ENCODE results near the gene AKAP6.

The AKAP6 gene

GRCh38 chr14:32343926-32344430 is 14.9 kb downstream of the AKAP6 start:
- Mint-ChIP-seq H3K4me3 (no peak overlapping the region), H3K36me3 (ENCODE audit: low read depth) (no peaks in the 10 kb centered on the region), H3K27me3 (ENCODE audit: low read depth) (no peaks in the 10 kb centered on the region), H3K4me1 (ENCODE audit: low read depth) (no peaks in the 10 kb centered on the region), H3K27ac (no peak overlapping the region), H3K9me3 (peaks cover 5% of the 10 kb centered on the region)

GRCh38 chr14:32345311-32345791 is 16.3 kb downstream of the AKAP6 start:
- no peak overlapping the region for H3K27ac Mint-ChIP-seq
- no peaks in the 10 kb centered on the region for H3K27me3 Mint-ChIP-seq (ENCODE audit: low read depth)
- H3K4me3 Mint-ChIP-seq: no peak overlapping the region
- H3K4me1 Mint-ChIP-seq (ENCODE audit: low read depth): no peaks in the 10 kb centered on the region
- peaks cover 5% of the 10 kb centered on the region for H3K9me3 Mint-ChIP-seq
- H3K36me3 Mint-ChIP-seq (ENCODE audit: low read depth): no peaks in the 10 kb centered on the region

DNA sequence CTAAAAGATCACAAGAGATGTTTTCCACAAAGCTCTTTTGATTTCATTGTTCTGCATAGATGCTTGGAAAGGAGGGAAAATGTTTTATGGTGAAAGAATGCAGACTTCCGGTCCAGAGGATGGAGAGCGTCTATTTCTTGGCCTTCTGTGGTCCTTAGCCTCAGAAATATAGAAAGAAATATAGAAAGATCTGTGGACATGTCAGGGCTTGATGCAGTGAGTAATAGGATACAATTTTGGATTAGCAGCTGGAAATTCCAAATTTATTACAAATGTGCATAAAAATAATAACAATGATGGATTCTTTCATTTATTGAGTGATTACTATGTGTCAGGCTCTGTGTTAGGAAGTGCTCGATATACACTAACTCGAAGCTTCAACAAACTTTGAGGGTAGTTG is 20.2 kb downstream of the AKAP6 start:
- H3K9me3 Mint-ChIP-seq: no peaks in the 10 kb centered on the region
- H3K36me3 Mint-ChIP-seq (ENCODE audit: low read depth): no peaks in the 10 kb centered on the region
- H3K27ac Mint-ChIP-seq: no peak overlapping the region
- no peaks in the 10 kb centered on the region for H3K27me3 Mint-ChIP-seq (ENCODE audit: low read depth)
- H3K4me3 Mint-ChIP-seq: no peak overlapping the region
- no peaks in the 10 kb centered on the region for H3K4me1 Mint-ChIP-seq (ENCODE audit: low read depth)

DNA sequence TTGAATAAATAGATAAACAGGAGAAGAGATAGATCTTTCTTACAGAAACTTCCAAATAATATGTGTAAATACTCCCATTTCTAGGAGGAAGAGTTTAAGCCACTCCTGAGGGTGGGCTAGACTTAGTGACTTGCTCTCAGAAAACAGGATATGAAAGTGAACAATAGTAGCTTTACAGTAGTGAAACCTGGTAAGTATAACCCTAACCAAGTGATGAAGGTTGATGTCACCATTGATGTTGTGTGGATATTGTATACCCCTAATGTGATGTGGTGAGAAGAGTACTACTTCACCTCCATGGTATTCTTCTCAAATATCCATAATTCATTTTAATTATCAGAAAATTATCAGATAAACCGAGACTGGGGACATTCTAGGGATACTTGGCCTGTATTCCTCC is 20.9 kb downstream of the AKAP6 start:
- Mint-ChIP-seq H3K9me3 (no peaks in the 10 kb centered on the region), H3K27me3 (ENCODE audit: low read depth) (no peaks in the 10 kb centered on the region), H3K4me1 (ENCODE audit: low read depth) (no peaks in the 10 kb centered on the region), H3K36me3 (ENCODE audit: low read depth) (no peaks in the 10 kb centered on the region), H3K27ac (no peak overlapping the region), H3K4me3 (no peak overlapping the region)

DNA sequence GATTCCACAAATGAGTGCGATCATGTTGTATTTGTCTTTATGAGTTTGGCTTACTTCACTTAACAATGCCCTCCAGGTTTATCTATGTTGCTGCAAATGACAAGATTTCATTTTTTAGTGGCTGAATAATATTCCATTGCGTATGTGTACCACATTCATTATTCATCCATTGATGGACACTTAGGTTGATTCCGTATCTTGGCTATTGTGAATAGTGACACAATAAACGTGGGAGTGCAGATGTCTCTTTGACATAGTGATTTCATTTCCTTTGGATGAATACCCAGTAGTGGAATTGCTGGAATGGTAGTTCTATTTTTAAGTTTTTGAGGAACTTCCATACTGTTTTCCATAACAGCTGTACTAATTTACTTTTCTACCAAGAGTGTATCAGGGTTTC is 23.5 kb downstream of the AKAP6 start:
- Mint-ChIP-seq H3K36me3 (ENCODE audit: low read depth) (no peaks in the 10 kb centered on the region), H3K27ac (no peak overlapping the region), H3K4me1 (ENCODE audit: low read depth) (no peaks in the 10 kb centered on the region), H3K9me3 (no peaks in the 10 kb centered on the region), H3K4me3 (no peak overlapping the region), H3K27me3 (ENCODE audit: low read depth) (no peaks in the 10 kb centered on the region)

DNA sequence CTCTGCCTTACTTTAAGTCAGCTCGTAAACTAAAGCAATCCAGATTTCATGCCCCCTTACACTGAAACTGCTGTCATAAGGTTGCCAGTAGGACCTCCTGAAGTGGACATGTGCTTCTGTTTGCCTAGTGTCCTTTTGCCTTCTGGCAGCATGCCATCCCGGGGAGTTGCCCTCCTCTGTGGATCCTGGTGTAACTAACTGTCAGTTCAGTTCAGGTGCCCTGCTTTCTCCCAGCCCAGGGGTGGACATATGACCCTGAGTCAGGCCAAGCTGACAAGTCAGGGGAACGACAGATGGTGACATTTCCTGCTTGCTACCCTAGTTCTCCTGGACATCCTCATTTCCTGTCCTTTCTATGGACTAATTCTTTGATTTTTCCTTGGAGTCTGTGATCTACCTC is 25.6 kb downstream of the AKAP6 start:
- no peaks in the 10 kb centered on the region for H3K36me3 Mint-ChIP-seq (ENCODE audit: low read depth)
- no peaks in the 10 kb centered on the region for H3K27me3 Mint-ChIP-seq (ENCODE audit: low read depth)
- no peak overlapping the region for H3K4me3 Mint-ChIP-seq
- no peaks in the 10 kb centered on the region for H3K4me1 Mint-ChIP-seq (ENCODE audit: low read depth)
- H3K27ac Mint-ChIP-seq: no peak overlapping the region
- H3K9me3 Mint-ChIP-seq: no peaks in the 10 kb centered on the region

GRCh38 chr14:32358781-32359180 is 29.7 kb downstream of the AKAP6 start:
- Mint-ChIP-seq H3K9me3 (no peaks in the 10 kb centered on the region), H3K4me1 (ENCODE audit: low read depth) (no peaks in the 10 kb centered on the region), H3K27ac (no peak overlapping the region), H3K36me3 (ENCODE audit: low read depth) (no peaks in the 10 kb centered on the region), H3K4me3 (no peak overlapping the region), H3K27me3 (ENCODE audit: low read depth) (no peaks in the 10 kb centered on the region)

DNA sequence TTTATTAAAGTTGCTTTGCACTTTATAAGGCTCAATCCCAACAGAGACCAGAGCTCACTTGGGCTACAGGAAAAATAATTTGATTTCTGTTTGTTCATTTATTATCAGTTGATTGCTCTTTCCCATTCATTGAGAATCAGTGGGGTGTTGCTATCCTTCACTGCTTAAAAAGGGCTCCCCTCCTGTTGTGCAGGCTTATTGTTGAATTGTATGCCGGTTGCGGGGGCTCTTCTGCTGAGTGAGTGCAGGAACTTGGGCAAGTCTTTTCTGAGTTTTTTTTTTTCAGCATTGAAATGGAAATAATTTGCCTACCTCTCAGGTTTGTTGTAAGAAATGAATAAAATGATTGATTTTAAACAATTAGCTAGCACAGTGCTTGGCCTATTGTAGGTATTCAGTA is 32.6 kb downstream of the AKAP6 start:
- Mint-ChIP-seq H3K4me3 (no peak overlapping the region), H3K36me3 (ENCODE audit: low read depth) (no peaks in the 10 kb centered on the region), H3K4me1 (ENCODE audit: low read depth) (no peaks in the 10 kb centered on the region), H3K9me3 (no peaks in the 10 kb centered on the region), H3K27me3 (ENCODE audit: low read depth) (no peaks in the 10 kb centered on the region), H3K27ac (no peak overlapping the region)

DNA sequence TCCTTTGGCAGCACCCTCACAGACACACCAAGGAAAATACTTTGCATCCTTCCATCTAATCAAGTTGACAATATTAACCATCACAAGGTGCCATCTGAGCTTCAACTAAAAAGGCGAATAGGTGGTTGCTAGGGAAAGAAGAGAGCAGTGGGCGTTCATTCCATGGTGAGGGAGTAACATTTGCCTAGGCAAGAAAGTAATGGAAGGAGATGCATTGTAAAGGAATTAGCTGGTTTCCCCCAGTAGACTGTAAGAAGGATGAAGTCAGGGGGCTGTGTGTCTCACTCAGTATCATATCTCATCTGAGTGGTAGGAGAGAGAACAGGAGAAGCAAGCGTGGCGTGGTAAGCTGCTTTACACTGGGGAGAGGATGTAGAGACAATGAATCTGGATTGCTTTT is 34.7 kb downstream of the AKAP6 start:
- Mint-ChIP-seq H3K4me1 (ENCODE audit: low read depth) (no peaks in the 10 kb centered on the region), H3K9me3 (no peaks in the 10 kb centered on the region), H3K36me3 (ENCODE audit: low read depth) (no peaks in the 10 kb centered on the region), H3K27me3 (ENCODE audit: low read depth) (no peaks in the 10 kb centered on the region), H3K4me3 (no peak overlapping the region), H3K27ac (no peak overlapping the region)

DNA sequence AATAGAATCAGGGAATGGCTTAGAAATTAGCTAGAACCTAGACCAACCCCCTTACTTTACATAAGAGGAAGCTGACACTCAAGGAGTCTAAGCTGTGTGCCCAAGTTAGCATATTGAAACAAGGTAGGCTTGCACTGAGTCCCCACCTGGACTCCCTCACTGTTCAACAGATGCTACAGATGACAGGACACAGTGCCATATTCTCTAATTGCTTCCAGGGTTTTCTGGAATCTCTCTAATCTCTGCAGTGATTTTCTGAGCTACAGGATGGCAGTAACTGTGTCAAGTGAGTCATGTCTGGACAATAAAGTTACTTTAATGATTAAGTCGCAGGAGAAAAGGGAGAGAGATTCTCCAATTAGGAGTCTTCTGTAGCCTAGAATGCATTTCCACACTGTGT is 35.8 kb downstream of the AKAP6 start:
- H3K27me3 Mint-ChIP-seq (ENCODE audit: low read depth): no peaks in the 10 kb centered on the region
- H3K27ac Mint-ChIP-seq: no peak overlapping the region
- no peaks in the 10 kb centered on the region for H3K4me1 Mint-ChIP-seq (ENCODE audit: low read depth)
- no peak overlapping the region for H3K4me3 Mint-ChIP-seq
- no peaks in the 10 kb centered on the region for H3K36me3 Mint-ChIP-seq (ENCODE audit: low read depth)
- no peaks in the 10 kb centered on the region for H3K9me3 Mint-ChIP-seq

GRCh38 chr14:32366256-32366879 is 37.3 kb downstream of the AKAP6 start:
- no peak overlapping the region for H3K4me3 Mint-ChIP-seq
- H3K9me3 Mint-ChIP-seq: no peaks in the 10 kb centered on the region
- H3K36me3 Mint-ChIP-seq (ENCODE audit: low read depth): no peaks in the 10 kb centered on the region
- no peak overlapping the region for H3K27ac Mint-ChIP-seq
- H3K4me1 Mint-ChIP-seq (ENCODE audit: low read depth): peaks cover 3% of the 10 kb centered on the region
- H3K27me3 Mint-ChIP-seq (ENCODE audit: low read depth): no peaks in the 10 kb centered on the region

DNA sequence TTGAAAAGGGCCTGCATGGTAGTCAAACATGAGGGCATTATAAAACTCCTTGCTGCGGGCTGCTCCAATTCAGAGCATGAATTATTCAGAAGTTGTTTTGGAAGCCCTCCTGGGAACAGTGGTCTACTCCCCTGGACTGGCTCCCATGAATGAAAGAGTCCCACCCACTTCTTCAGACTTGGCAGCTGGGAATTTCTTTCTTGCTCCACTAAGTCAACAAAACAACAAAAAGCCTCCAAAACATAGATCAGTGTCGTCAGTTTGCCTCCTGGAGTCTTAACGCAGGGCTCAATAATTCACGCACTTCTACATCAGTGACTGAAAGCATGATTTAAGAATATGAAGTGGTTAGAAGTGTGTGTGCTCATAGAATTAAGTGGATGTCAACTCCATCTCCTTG is 37.9 kb downstream of the AKAP6 start:
- no peaks in the 10 kb centered on the region for H3K27me3 Mint-ChIP-seq (ENCODE audit: low read depth)
- peaks cover 3% of the 10 kb centered on the region for H3K4me1 Mint-ChIP-seq (ENCODE audit: low read depth)

DNA sequence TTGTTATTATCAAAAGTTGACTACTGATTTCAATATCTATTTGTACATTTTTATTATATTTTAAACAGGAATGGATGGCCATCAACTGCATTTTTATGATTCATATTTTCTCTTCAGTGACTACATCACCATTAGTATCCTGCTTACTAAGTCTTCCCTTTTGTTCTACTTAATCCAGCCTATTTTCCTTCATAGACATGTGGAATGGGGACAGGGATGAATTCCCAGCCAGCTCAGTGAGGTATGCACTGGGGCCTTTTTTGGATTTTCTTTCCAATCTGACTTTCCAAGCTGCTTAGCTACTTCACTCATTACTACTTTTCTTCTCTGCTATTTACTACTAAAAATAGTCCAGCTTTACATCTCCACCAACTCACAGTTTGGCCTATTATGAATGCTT is 38.4 kb downstream of the AKAP6 start:
- H3K4me3 Mint-ChIP-seq: no peak overlapping the region
- no peaks in the 10 kb centered on the region for H3K27me3 Mint-ChIP-seq (ENCODE audit: low read depth)
- no peaks in the 10 kb centered on the region for H3K36me3 Mint-ChIP-seq (ENCODE audit: low read depth)
- peaks cover 3% of the 10 kb centered on the region for H3K4me1 Mint-ChIP-seq (ENCODE audit: low read depth)
- H3K27ac Mint-ChIP-seq: no peak overlapping the region
- no peaks in the 10 kb centered on the region for H3K9me3 Mint-ChIP-seq

More for the DNA sequence above, 37.9 kb downstream of the AKAP6 start:
- H3K4me3 Mint-ChIP-seq: no peak overlapping the region
- H3K36me3 Mint-ChIP-seq (ENCODE audit: low read depth): no peaks in the 10 kb centered on the region
- no peaks in the 10 kb centered on the region for H3K9me3 Mint-ChIP-seq
- H3K27ac Mint-ChIP-seq: no peak overlapping the region

- H3K4me3 Mint-ChIP-seq: no peak overlapping the region
- H3K9me3 Mint-ChIP-seq: no peaks in the 10 kb centered on the region
- peaks cover 3% of the 10 kb centered on the region for H3K4me1 Mint-ChIP-seq (ENCODE audit: low read depth)
- no peaks in the 10 kb centered on the region for H3K36me3 Mint-ChIP-seq (ENCODE audit: low read depth)
- H3K27me3 Mint-ChIP-seq (ENCODE audit: low read depth): no peaks in the 10 kb centered on the region
- H3K27ac Mint-ChIP-seq: no peak overlapping the region
Observed at GRCh38 chr14:32368107-32368506, 39.0 kb downstream of the AKAP6 start.

DNA sequence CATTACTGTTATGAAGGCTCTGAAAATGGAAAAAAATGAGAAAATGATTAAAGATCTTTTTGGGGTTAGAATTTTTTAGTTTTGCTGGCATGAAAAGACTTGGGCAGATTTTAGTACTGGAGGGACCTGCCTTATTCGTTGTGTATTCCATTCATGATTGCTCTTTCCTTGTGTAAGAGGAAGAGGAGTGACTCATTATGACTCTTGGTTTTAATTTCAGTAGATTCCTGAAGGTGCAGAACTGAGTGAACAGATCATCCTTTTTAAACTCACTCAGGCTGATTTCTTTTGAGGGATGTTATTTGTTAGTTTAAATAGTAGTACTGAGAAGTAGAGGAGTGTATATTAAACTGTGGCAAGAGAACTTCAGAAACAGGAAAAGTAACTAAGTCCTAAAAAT is 41.6 kb downstream of the AKAP6 start:
- Mint-ChIP-seq H3K4me1 (ENCODE audit: low read depth) (peaks cover 3% of the 10 kb centered on the region), H3K27me3 (ENCODE audit: low read depth) (no peaks in the 10 kb centered on the region), H3K4me3 (no peak overlapping the region), H3K36me3 (ENCODE audit: low read depth) (no peaks in the 10 kb centered on the region), H3K9me3 (no peaks in the 10 kb centered on the region), H3K27ac (no peak overlapping the region)

- no peak overlapping the region for H3K27ac Mint-ChIP-seq
- H3K9me3 Mint-ChIP-seq: no peaks in the 10 kb centered on the region
- H3K4me1 Mint-ChIP-seq (ENCODE audit: low read depth): peaks cover 3% of the 10 kb centered on the region
- no peak overlapping the region for H3K4me3 Mint-ChIP-seq
- H3K27me3 Mint-ChIP-seq (ENCODE audit: low read depth): no peaks in the 10 kb centered on the region
- no peaks in the 10 kb centered on the region for H3K36me3 Mint-ChIP-seq (ENCODE audit: low read depth)
Observed at GRCh38 chr14:32372154-32372553, 43.1 kb downstream of the AKAP6 start.
